Astrocyte of the cerebellum (primary cell): Measurements from ENCODE around the gene HOMEZ.
A peak's percentile ranks its signal among the peaks of the same experiment; 100 is the strongest.
"Not testable (repeated sequence)": the region's sequence is repeated elsewhere in the genome, so short reads cannot be mapped to it uniquely, and the experiment has no call there.

Experiments
- DNase-seq: peaks from one replicate; pipeline ENCODE4 v3.0.0-alpha.2; 2011; ENCODE audit warnings: low read depth
- H3K4me3 ChIP-seq: 2 replicates; pipeline ENCODE4 v1.5.1; 2011; ENCODE audit warnings: mild to moderate bottlenecking, low read depth, low read length, moderate library complexity
- in situ Hi-C: cut with HindIII; loops from 2 replicates; pipeline ENCODE4 v1.10.0; 2017; ENCODE audit warnings: low sequenced_read_pairs
- TF ChIP-seq, protein P1 (sequence below): IDR thresholded peaks from 2 replicates; pipeline ENCODE4 v1.5.1; 2012; ENCODE audit warnings: low read length, low read depth, moderate library complexity, mild to moderate bottlenecking; ENCODE audit errors: missing control alignments

Gene HOMEZ, protein sequence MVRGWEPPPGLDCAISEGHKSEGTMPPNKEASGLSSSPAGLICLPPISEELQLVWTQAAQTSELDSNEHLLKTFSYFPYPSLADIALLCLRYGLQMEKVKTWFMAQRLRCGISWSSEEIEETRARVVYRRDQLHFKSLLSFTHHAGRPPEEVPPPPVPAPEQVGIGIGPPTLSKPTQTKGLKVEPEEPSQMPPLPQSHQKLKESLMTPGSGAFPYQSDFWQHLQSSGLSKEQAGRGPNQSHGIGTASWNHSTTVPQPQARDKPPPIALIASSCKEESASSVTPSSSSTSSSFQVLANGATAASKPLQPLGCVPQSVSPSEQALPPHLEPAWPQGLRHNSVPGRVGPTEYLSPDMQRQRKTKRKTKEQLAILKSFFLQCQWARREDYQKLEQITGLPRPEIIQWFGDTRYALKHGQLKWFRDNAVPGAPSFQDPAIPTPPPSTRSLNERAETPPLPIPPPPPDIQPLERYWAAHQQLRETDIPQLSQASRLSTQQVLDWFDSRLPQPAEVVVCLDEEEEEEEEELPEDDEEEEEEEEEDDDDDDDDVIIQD

DNA sequence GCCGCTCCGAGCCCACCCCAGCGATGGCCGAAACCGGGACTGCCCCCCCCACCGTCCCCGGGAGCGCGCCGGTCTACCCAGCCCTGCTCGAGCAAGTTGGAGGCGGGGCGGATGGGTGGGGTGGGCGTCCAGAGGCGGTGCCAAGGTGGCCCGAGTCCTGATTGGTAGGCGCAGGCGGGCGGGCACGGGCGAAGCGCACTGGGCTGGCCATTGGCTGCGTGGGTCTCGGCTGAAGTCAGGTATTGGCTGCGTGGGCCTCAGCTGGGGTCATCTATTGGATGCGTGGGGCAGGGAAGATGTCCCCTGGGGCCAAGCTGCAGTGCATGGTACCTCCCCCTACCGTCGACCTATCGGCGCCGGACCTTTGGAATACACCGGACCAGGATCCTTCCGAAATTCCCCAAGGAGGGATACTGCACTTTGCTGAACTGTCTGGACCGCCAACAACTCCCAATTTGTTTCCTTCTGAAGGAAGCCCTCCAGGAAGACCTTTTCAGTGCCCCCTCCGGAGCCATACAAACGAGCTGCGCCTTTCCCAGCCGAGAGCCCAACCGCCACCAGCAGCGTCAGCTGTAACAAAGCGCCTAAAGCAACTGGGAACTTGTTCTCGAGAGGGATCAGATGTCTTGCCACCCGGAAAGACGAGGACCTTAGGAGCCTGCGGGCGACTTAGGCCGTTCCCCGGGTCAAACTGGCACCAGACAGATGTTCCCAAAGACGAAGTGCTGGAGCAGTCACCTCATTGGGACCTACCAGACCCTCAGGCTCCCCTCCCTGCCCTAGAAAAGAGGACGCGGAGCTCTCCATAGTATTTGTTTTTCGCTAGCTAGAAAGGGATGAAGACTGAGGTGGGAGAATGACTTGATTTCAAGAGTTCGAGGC lies at the start of gene HOMEZ:
TSS of gene HOMEZ (minus strand) at position 113 of the 882 bp plus-strand sequence. CDS start 180 bp downstream, outside the sequence.
- DNase-seq: peak; percentile 96
- TF ChIP-seq, protein P1, sequence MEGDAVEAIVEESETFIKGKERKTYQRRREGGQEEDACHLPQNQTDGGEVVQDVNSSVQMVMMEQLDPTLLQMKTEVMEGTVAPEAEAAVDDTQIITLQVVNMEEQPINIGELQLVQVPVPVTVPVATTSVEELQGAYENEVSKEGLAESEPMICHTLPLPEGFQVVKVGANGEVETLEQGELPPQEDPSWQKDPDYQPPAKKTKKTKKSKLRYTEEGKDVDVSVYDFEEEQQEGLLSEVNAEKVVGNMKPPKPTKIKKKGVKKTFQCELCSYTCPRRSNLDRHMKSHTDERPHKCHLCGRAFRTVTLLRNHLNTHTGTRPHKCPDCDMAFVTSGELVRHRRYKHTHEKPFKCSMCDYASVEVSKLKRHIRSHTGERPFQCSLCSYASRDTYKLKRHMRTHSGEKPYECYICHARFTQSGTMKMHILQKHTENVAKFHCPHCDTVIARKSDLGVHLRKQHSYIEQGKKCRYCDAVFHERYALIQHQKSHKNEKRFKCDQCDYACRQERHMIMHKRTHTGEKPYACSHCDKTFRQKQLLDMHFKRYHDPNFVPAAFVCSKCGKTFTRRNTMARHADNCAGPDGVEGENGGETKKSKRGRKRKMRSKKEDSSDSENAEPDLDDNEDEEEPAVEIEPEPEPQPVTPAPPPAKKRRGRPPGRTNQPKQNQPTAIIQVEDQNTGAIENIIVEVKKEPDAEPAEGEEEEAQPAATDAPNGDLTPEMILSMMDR: no peak
- peak within 1 kb of the TSS; percentile 98 for H3K4me3 ChIP-seq
- in situ Hi-C loops: no loop called here

DNA sequence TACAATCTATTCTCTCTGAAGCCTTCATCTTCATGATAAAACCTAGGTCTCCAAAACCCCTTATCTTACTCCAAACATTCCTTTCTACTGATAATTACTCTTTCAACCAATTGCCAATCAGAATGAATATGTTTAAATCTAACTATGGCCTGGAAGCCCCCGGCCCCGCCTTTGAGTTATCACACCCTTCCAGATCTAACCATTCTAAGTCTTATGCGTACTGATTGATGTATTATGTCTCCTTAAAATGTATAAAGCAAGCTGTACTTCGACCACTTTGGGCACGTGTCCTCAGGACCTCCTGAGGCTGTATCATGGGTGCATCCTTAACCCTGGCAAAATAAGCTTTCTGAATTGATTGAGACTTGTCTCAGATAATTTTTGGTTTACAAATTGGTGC lies 49.7 kb upstream of the HOMEZ start:
- in situ Hi-C loops: no loop called here
- no peak for DNase-seq
- TF ChIP-seq, protein P1: no peak
- H3K4me3 ChIP-seq: no peak overlapping the region

DNA sequence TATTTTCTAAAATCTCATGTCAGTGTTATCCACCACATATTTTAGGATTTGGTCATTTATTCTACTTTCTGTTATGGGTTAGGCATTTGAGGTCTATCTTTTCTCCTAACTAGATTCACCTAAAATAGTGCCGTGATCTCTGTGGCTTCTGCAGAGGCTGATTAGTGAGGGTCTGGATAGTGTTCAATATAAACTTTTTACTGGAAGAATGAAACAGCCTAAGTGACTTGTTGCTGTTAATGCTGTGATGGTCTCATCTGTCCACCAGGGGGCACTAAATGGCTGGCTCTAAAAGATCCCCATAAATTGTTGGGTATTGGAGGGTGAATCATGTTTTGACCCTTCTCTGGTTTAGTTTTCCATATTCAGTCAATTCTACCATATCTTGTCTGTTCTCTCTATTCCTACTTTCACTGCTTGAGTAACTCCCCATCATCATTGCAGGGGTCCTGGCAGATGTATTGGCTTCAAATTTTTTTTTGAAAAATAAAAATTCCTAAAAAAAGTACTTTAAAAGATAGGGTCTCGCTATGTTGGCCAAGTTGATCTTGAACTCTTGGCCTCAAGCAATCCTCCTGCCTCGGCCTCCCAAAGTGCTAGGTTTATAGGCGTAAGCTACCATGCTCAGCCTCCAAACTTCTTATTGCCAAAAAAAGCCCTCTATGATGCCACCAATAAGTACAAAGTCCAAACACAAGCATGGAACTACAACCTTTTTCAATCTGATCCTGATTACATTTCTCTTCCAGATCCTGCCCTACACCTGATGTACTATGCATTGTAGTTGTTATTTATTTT lies 42.2 kb upstream of the HOMEZ start:
- in situ Hi-C loops: loop anchor here (5.0 kb wide), 1 partner anchor 39 kb away; the partner anchor contains the start of gene EFS
- TF ChIP-seq, protein P1: peak; percentile 78
- H3K4me3 ChIP-seq: no peak overlapping the region
- peak; percentile 67 for DNase-seq

DNA sequence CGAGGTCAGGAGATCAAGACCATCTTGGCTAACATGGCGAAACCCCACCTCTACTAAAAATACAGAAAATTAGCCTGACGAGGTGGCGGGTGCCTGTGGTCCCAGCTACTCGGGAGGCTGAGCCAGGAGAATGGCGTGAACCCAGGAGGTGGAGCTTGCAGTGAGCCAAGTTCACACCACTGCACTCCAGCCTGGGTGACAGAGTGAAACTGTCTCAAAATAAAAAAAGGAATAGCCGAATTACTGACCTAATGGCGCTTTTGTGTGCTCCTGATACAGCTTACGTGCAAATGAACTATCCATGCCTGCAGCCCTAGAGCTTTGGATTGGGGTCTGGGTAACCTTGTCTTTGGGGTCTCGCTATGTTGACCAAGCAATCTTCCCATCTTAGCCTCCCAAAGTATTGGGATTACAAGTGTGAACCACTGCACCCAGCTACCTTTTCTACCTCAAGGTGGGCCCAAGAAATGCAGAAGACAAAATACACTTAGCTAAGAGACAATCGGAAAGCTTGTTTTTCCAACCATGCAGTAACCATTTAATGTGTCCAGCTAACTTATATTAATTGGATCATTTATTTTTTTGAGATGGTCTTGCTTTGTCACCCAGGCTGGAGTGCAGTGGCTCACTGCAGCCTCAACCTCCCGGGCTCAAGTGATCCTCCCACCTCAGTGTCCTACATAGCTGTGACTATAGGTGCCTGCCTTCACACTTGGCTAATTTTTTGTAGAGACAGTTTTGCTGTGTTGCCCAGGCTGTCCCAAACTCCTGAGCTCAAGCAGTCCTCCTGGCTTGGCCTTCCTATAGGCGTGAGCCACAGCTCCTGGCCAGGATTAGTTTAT lies 40.8 kb upstream of the HOMEZ start:
- TF ChIP-seq, protein P1: no peak
- H3K4me3 ChIP-seq: no peak overlapping the region
- DNase-seq: no peak
- in situ Hi-C loops: loop anchor here (5.0 kb wide), 1 partner anchor 41 kb away; the partner anchor contains the start of gene EFS

DNA sequence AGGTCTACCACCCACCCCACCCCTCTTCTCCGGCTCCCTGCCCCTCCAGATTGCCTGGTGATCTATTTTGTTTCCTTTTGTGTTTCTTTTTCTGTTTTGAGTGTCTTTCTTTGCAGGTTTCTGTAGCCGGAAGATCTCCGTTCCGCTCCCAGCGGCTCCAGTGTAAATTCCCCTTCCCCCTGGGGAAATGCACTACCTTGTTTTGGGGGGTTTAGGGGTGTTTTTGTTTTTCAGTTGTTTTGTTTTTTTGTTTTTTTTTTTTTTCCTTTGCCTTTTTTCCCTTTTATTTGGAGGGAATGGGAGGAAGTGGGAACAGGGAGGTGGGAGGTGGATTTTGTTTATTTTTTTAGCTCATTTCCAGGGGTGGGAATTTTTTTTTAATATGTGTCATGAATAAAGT lies 39.8 kb upstream of the HOMEZ start:
- not testable (repeated sequence) for H3K4me3 ChIP-seq, DNase-seq
- in situ Hi-C loops: loop anchor here (5.0 kb wide), 1 partner anchor 42 kb away; the partner anchor contains the start of gene EFS

DNA sequence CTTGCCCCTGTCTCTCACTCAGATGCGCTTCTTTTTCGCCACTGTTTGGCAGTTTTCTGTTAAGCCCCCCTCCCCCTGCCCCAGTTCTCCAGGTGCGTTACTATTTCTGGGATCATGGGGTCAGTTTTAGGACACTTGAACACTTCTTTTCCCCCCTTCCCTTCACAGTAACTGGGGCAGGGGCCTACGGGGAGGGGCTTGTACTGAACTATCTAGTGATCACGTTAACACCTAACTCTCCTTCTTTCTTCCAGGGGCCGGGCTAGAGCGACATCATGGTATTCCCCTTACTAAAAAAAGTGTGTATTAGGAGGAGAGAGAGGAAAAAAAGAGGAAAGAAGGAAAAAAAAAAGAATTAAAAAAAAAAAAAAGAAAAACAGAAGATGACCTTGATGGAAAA lies 39.1 kb upstream of the HOMEZ start:
- in situ Hi-C loops: loop anchor here (5.0 kb wide), 1 partner anchor 42 kb away; the partner anchor contains the start of gene EFS
- H3K4me3 ChIP-seq: no peak overlapping the region
- no peak for DNase-seq
- TF ChIP-seq, protein P1: no peak
